Measurements from ENCODE around the gene ALDH3A1.

The ALDH3A1 gene

GRCh38 chr17:19763416-19763815, 15.3 kb upstream of the ALDH3A1 start:
- no peak overlapping the region for H3K9ac ChIP-seq (ENCODE audit: insufficient read length)
- H3K27ac ChIP-seq: no peak overlapping the region
- TF ChIP-seq EZH2 (IDR thresholded peaks at IDR 0.05): no peak
- no peaks in the 10 kb centered on the region for H3K36me3 ChIP-seq (ENCODE audit: insufficient read depth, low read length)
- no peaks in the 10 kb centered on the region for H3K9me3 ChIP-seq (ENCODE audit: low read depth, low read length)
- no peak for DNase-seq (ENCODE audit: low read depth, low spot score)
- H3K4me3 ChIP-seq: no peak overlapping the region

- no peak for TF ChIP-seq FOXP2 (optimal IDR thresholded peaks at IDR 0.05; ENCODE audit: control extremely low read depth, extremely low read length, insufficient read depth)
- TF ChIP-seq EZH2 (IDR thresholded peaks at IDR 0.05): no peak
- no peak for TF ChIP-seq POLR2AphosphoS5 (IDR thresholded peaks at IDR 0.05; ENCODE audit: borderline replicate concordance, low read depth, low read length)
- no peak overlapping the region for H3K27ac ChIP-seq
- no peak overlapping the region for H3K9ac ChIP-seq (ENCODE audit: insufficient read length)
- DNase-seq (ENCODE audit: low read depth, low spot score): no peak
- no peaks in the 10 kb centered on the region for H3K9me3 ChIP-seq (ENCODE audit: low read depth, low read length)
- no peak overlapping the region for H3K4me3 ChIP-seq
- H3K36me3 ChIP-seq (ENCODE audit: insufficient read depth, low read length): no peaks in the 10 kb centered on the region
Measured at GRCh38 chr17:19762515-19762961, 14.4 kb upstream of the ALDH3A1 start.

GRCh38 chr17:19760746-19761145, 12.6 kb upstream of the ALDH3A1 start:
- Histone ChIP-seq H3K9ac (ENCODE audit: insufficient read length) (no peak overlapping the region), H3K4me3 (no peak overlapping the region), H3K36me3 (ENCODE audit: insufficient read depth, low read length) (no peaks in the 10 kb centered on the region), H3K27ac (no peak overlapping the region), H3K9me3 (ENCODE audit: low read depth, low read length) (no peaks in the 10 kb centered on the region)
- DNase-seq (ENCODE audit: low read depth, low spot score): no peak
- TF ChIP-seq POLR2AphosphoS5 (IDR thresholded peaks at IDR 0.05; ENCODE audit: borderline replicate concordance, low read depth, low read length) (no peak), FOXP2 (optimal IDR thresholded peaks at IDR 0.05; ENCODE audit: control extremely low read depth, extremely low read length, insufficient read depth) (no peak), EZH2 (IDR thresholded peaks at IDR 0.05) (no peak)

GRCh38 chr17:19759568-19760549, 11.8 kb upstream of the ALDH3A1 start:
- Histone ChIP-seq H3K4me3 (no peak overlapping the region), H3K9ac (ENCODE audit: insufficient read length) (no peak overlapping the region), H3K27ac (no peak overlapping the region), H3K9me3 (ENCODE audit: low read depth, low read length) (no peaks in the 10 kb centered on the region), H3K36me3 (ENCODE audit: insufficient read depth, low read length) (no peaks in the 10 kb centered on the region)
- DNase-seq (ENCODE audit: low read depth, low spot score): no peak
- no peak for TF ChIP-seq POLR2AphosphoS5 (IDR thresholded peaks at IDR 0.05; ENCODE audit: borderline replicate concordance, low read depth, low read length)
- no peak for TF ChIP-seq EZH2 (IDR thresholded peaks at IDR 0.05)
- no peak for TF ChIP-seq FOXP2 (optimal IDR thresholded peaks at IDR 0.05; ENCODE audit: control extremely low read depth, extremely low read length, insufficient read depth)

DNA sequence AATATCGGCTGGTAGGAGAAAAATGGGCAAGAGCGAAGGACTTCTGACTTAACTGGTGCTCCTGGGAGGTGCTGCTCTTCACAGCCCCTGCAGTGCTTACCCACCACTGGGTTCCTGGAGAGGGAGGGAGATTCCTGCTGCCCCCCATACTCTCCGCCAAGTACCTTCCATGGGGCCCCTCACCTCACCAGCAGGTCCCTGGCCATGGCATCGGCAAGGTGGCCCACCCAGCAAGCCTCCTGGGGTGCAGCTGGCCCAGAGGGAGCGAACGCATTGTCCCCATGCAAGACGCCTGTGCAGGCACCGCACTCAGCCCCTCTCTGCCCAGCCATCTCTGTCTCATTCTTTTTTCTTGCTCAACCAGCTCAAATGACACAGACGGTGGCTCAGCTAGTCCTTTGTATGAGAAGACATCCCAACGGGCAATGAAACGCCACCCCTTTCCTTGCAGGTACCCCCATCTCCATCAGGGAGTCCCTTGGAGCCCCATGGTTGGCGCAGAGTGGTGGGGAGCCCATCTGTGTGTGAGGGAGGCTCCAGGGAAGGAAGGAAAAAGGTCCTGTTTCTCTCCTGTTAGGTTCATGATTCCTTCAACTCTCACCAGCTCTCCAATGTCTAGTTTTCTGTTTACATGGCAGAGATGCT, 9.6 kb upstream of the ALDH3A1 start:
- Histone ChIP-seq H3K9ac (ENCODE audit: insufficient read length) (no peak overlapping the region), H3K9me3 (ENCODE audit: low read depth, low read length) (no peaks in the 10 kb centered on the region), H3K36me3 (ENCODE audit: insufficient read depth, low read length) (no peaks in the 10 kb centered on the region), H3K27ac (no peak overlapping the region), H3K4me3 (no peak overlapping the region)
- DNase-seq (ENCODE audit: low read depth, low spot score): no peak
- TF ChIP-seq EZH2 (IDR thresholded peaks at IDR 0.05) (no peak), POLR2AphosphoS5 (IDR thresholded peaks at IDR 0.05; ENCODE audit: borderline replicate concordance, low read depth, low read length) (no peak), FOXP2 (optimal IDR thresholded peaks at IDR 0.05; ENCODE audit: control extremely low read depth, extremely low read length, insufficient read depth) (no peak)

DNA sequence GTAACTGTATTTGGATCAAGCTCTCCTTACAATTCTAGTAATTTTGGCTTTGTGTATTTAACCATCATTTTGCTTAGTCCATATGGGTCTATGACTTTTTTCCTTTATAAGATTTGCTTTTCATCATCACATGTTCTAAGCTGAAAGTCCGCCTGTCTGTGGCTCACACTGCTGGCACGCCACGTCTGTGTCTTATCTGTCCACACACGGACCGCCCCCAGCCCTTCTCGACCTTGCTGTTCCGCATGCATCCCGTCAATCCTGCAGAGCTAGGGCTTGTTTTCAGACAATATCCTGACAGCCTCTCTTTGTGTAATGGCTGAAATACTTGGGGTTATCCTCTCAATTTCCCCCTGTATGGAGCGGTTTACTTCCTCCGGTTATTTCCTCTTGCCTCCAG, 8.4 kb upstream of the ALDH3A1 start:
- DNase-seq (ENCODE audit: low read depth, low spot score): no peak
- TF ChIP-seq EZH2 (IDR thresholded peaks at IDR 0.05) (no peak), FOXP2 (optimal IDR thresholded peaks at IDR 0.05; ENCODE audit: control extremely low read depth, extremely low read length, insufficient read depth) (no peak), POLR2AphosphoS5 (IDR thresholded peaks at IDR 0.05; ENCODE audit: borderline replicate concordance, low read depth, low read length) (no peak)
- H3K9ac ChIP-seq (ENCODE audit: insufficient read length): no peak overlapping the region
- no peaks in the 10 kb centered on the region for H3K9me3 ChIP-seq (ENCODE audit: low read depth, low read length)
- no peak overlapping the region for H3K4me3 ChIP-seq
- no peaks in the 10 kb centered on the region for H3K36me3 ChIP-seq (ENCODE audit: insufficient read depth, low read length)
- no peak overlapping the region for H3K27ac ChIP-seq

DNA sequence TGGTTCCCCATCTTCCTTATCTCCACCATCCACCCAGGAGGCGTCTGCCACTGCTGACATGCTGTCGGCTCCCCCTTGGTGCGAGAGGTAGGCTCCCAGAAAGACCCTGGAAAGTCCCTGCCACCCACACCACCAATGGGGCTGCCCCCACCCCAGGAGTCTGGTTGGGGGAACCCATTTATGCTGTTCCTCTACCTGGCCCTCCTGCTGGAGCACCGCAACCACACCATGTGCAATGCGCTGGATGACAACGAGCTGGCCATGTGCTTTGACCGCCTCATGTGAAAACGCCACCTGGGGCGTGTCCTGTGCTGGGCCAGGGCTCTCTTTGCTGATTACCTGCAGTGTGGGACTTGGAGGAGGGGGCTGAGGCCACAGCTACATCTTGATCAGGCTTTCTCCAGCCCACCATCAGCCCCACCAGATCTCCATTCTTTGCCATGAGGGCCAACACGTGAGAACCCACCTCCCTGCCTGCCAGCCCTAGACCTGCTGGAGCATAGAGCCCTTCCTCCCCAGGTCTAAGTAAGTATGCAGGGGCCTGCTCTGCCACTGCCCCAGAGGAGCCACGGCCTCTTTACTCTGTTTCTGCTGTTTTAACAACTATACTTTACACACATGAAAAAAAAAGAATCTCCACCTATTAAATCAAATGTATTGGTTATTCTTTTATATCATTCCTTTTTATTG, 7.9 kb upstream of the ALDH3A1 start:
- no peak for DNase-seq (ENCODE audit: low read depth, low spot score)
- H3K36me3 ChIP-seq (ENCODE audit: insufficient read depth, low read length): no peaks in the 10 kb centered on the region
- no peak overlapping the region for H3K27ac ChIP-seq
- H3K9ac ChIP-seq (ENCODE audit: insufficient read length): no peak overlapping the region
- no peak for TF ChIP-seq EZH2 (IDR thresholded peaks at IDR 0.05)
- no peak for TF ChIP-seq POLR2AphosphoS5 (IDR thresholded peaks at IDR 0.05; ENCODE audit: borderline replicate concordance, low read depth, low read length)
- TF ChIP-seq FOXP2 (optimal IDR thresholded peaks at IDR 0.05; ENCODE audit: control extremely low read depth, extremely low read length, insufficient read depth): no peak
- no peak overlapping the region for H3K4me3 ChIP-seq
- no peaks in the 10 kb centered on the region for H3K9me3 ChIP-seq (ENCODE audit: low read depth, low read length)

DNA sequence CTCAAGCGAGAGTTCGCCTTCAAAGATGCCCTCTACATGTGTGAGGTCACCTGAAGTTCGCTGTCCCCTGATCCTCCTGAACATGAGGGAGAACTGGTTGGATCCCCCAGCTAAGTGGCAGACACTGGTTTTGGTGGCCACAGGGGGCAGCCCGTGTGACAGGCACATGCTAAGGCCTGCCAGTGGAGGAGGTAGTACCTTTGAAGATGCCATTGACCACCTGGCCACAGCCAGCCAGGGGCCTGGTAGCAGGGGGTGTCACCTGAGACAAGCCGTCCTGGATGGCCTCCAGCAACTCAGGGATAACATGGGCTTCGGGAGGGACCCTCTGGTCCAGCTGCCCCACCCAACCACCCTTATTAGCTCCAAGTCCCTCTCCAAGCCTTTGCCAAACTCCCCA, 7.3 kb upstream of the ALDH3A1 start:
- Histone ChIP-seq H3K27ac (no peak overlapping the region), H3K9ac (ENCODE audit: insufficient read length) (no peak overlapping the region), H3K9me3 (ENCODE audit: low read depth, low read length) (no peaks in the 10 kb centered on the region), H3K36me3 (ENCODE audit: insufficient read depth, low read length) (no peaks in the 10 kb centered on the region), H3K4me3 (no peak overlapping the region)
- no peak for DNase-seq (ENCODE audit: low read depth, low spot score)
- no peak for TF ChIP-seq EZH2 (IDR thresholded peaks at IDR 0.05)
- no peak for TF ChIP-seq POLR2AphosphoS5 (IDR thresholded peaks at IDR 0.05; ENCODE audit: borderline replicate concordance, low read depth, low read length)
- TF ChIP-seq FOXP2 (optimal IDR thresholded peaks at IDR 0.05; ENCODE audit: control extremely low read depth, extremely low read length, insufficient read depth): no peak
